ENCODE data around the gene ADGRL4.

Gene ADGRL4

GRCh38 chr1:78902641-78903040, 103.9 kb downstream of the ADGRL4 start:
- Histone ChIP-seq H3K36me3 (no peaks in the 10 kb centered on the region), H3K27ac (no peak overlapping the region), H3K4me1 (ENCODE audit: control insufficient read depth in 1 of 2, insufficient read depth in 1 of 2, low read depth in 1 of 2, low read length in 1 of 2) (no peaks in the 10 kb centered on the region), H3K9me3 (no peaks in the 10 kb centered on the region), H3K4me3 (ENCODE audit: low read depth in 1 of 2, low read length in 1 of 2) (no peak overlapping the region), H3K27me3 (no peaks in the 10 kb centered on the region)
- no peak for TF ChIP-seq CTCF (IDR thresholded peaks at IDR 0.05)

- no peak for TF ChIP-seq CTCF (IDR thresholded peaks at IDR 0.05)
- no peaks in the 10 kb centered on the region for H3K36me3 ChIP-seq
- H3K9me3 ChIP-seq, result no peaks in the 10 kb centered on the region
- no peak overlapping the region for H3K27ac ChIP-seq
- no peak overlapping the region for H3K4me3 ChIP-seq (ENCODE audit: low read depth in 1 of 2, low read length in 1 of 2)
- no peaks in the 10 kb centered on the region for H3K27me3 ChIP-seq
- H3K4me1 ChIP-seq (ENCODE audit: control insufficient read depth in 1 of 2, insufficient read depth in 1 of 2, low read depth in 1 of 2, low read length in 1 of 2), result no peaks in the 10 kb centered on the region
Measured at GRCh38 chr1:78894811-78895210, 111.7 kb downstream of the ADGRL4 start.

GRCh38 chr1:78892260-78892840, 114.2 kb downstream of the ADGRL4 start:
- H3K36me3 ChIP-seq, result no peaks in the 10 kb centered on the region
- no peaks in the 10 kb centered on the region for H3K9me3 ChIP-seq
- no peaks in the 10 kb centered on the region for H3K27me3 ChIP-seq
- H3K4me3 ChIP-seq (ENCODE audit: low read depth in 1 of 2, low read length in 1 of 2), result no peak overlapping the region
- TF ChIP-seq CTCF (IDR thresholded peaks at IDR 0.05), result no peak
- no peaks in the 10 kb centered on the region for H3K4me1 ChIP-seq (ENCODE audit: control insufficient read depth in 1 of 2, insufficient read depth in 1 of 2, low read depth in 1 of 2, low read length in 1 of 2)
- no peak overlapping the region for H3K27ac ChIP-seq

- no peaks in the 10 kb centered on the region for H3K9me3 ChIP-seq
- no peak for TF ChIP-seq CTCF (IDR thresholded peaks at IDR 0.05)
- no peaks in the 10 kb centered on the region for H3K36me3 ChIP-seq
- no peaks in the 10 kb centered on the region for H3K4me1 ChIP-seq (ENCODE audit: control insufficient read depth in 1 of 2, insufficient read depth in 1 of 2, low read depth in 1 of 2, low read length in 1 of 2)
- no peak overlapping the region for H3K4me3 ChIP-seq (ENCODE audit: low read depth in 1 of 2, low read length in 1 of 2)
- no peaks in the 10 kb centered on the region for H3K27me3 ChIP-seq
- H3K27ac ChIP-seq, result no peak overlapping the region
Measured at GRCh38 chr1:78887458-78887857, 119.1 kb downstream of the ADGRL4 start.

GRCh38 chr1:78884685-78885452, 121.7 kb downstream of the ADGRL4 start:
- H3K36me3 ChIP-seq, result no peaks in the 10 kb centered on the region
- no peak for TF ChIP-seq CTCF (IDR thresholded peaks at IDR 0.05)
- H3K27me3 ChIP-seq, result no peaks in the 10 kb centered on the region
- no peak overlapping the region for H3K27ac ChIP-seq
- H3K4me1 ChIP-seq (ENCODE audit: control insufficient read depth in 1 of 2, insufficient read depth in 1 of 2, low read depth in 1 of 2, low read length in 1 of 2), result no peaks in the 10 kb centered on the region
- H3K4me3 ChIP-seq (ENCODE audit: low read depth in 1 of 2, low read length in 1 of 2), result no peak overlapping the region
- H3K9me3 ChIP-seq, result no peaks in the 10 kb centered on the region

Measured in neutrophil (primary cell).